GM21381 (cell line): ENCODE results near the gene PCLO.
"Not testable (repeated sequence)": the region's sequence is repeated elsewhere in the genome, so short reads cannot be mapped to it uniquely, and the experiment has no call there.

Experiments used
- ATAC-seq: cut with Tn5 transposase; IDR thresholded peaks from one replicate; pipeline ENCODE4 v1.9.1; 2021; ENCODE audit warnings: mild to moderate bottlenecking, moderate library complexity; ENCODE audit not compliant: unreplicated experiment

The PCLO gene

DNA sequence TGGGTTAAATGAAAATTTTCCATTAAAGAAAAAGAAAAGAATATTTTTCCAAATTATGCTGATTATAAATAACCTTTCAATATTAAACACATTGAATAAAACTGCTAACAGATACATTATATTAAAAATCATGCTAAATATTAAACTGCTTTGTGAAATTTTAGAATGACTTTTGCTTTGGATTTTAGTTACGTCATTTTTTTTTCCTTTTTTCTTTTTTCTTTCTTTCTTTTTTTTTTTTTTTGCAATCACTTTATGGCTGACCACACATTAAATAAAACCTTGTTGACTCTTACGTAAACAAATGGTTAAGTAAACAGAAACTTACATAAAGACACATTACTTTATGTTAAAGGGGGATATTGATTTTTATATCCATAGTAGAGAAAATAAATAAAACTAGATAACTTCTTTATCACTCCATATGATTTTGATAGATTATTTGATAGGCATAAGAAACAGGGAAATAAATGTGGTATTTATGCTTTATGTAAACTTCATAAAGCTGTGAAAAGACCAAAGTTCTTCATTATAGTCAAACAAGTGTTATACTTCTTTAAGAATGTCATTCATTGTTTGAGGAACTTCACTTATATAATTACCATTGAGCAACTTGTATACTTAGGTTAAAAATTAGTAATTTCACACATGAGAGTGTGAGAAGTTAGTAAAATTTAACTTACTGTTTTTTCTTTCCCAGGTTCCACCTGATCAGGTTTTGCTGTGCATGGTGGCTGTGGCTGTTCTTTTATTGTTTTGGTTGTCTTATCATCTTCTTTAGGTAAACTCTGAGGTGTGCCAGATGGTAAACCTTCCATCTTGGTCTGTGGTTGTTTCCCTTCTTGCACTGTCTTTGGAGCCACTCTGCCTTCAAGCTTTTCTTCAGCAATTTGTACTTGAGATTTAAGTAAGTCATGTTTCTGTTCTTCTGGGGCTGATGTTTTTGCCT, 197.3 kb downstream of the PCLO start:
- no peak for ATAC-seq

DNA sequence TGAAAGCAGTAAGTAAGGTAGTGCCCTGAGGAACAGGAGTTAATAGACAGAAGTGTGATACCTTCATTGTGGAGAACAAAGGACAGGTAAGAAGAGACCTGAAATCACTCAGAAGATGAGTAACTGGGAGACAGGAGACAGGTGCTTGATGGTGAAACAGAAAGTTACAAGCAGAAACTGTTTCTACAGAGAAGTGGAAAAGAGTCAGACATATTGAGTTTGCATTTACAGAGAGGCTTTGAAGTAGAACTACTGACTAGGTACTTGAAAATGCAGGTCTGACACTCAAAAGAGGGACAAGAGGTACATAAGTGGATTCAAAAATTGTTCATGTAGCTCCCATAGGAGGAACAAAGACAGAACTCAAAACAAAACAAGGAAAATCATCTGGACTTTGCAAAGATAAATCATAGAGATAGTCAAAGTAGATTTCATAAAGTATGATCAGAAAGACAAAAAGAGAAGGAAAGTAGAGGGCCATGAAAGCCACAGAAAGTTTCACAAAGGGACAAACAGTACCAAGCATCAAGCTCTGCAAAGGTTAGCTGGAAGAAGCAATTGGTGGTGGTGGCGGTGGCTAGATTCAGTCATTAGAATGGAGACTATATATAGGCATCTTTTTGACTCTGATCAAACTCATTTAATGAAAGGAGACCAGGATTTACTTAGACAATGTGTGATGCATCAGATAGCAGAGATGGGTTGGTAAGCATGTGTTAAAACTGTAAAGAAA, 198.4 kb downstream of the PCLO start:
- no peak for ATAC-seq

GRCh38 chr7:82961240-82961639, 201.4 kb downstream of the PCLO start:
- no peak for ATAC-seq

- ATAC-seq, result no peak
Measured at GRCh38 chr7:82959528-82959927, 203.2 kb downstream of the PCLO start.

GRCh38 chr7:82957521-82957920, 205.2 kb downstream of the PCLO start:
- ATAC-seq, result no peak

- no peak for ATAC-seq
Measured at GRCh38 chr7:82953324-82954027, 209.2 kb downstream of the PCLO start.

DNA sequence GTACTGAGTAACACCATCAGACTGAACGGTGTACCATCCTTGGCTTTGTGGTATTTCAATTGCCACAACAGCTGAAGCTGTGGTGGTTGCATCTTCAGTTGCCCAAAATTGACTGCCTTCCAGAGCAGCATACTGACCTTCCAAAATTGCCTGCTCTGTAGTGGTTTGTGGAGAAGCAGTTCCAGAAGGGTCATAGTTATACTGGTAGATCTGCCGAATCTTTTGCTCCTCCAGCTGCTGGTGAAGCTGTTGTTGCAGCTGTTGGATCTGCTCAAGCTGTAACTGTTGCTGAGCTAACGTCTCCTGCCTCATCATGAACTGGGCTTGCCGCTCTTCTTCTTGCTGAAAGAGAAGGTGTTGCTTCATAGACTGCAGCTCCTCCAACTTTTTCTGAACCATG, 212.2 kb downstream of the PCLO start:
- ATAC-seq, result no peak

DNA sequence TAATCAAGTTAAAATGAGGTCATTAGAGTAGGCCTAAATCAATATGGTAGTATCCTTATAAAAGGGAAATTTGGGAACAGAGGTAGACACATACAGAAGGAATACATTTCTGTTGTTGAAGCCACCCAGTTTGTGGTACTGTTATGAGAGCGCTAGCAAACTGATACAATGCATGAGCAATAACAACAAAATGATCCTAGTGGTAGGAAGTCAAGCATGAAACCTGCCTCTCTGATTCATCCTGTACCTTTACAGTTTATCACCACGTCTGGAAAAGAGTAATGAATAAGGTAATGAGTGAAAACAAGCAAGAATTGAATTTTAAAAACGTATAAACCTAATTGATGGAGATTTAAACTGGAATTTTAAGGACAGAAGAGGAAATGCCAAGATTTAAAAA, 217.2 kb downstream of the PCLO start:
- ATAC-seq, result no peak

- no peak for ATAC-seq
Measured at GRCh38 chr7:82945056-82945455, 217.6 kb downstream of the PCLO start.

- ATAC-seq, result no peak
Measured at GRCh38 chr7:82932516-82932915, 230.2 kb downstream of the PCLO start.

GRCh38 chr7:82926477-82926876, 236.2 kb downstream of the PCLO start:
- ATAC-seq, result no peak

DNA sequence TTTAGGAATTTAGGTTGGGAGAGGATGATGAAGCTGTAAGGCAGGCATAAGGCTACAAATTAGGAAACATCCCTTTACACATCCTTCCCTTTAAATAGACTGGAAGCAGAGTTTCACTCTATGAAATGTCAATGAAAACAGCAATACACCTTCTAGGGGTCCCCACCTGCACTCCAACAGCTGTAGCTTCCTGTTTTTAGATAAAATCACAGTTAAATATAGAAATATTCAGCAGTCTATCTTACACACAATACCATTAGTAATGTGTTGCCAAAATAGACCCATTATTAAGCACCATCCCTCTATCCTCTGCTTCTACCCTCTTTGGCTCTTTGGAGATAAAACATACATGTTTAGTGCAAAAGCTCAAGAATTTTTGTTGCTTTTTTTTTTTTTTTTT, 237.4 kb downstream of the PCLO start:
- no peak for ATAC-seq

- ATAC-seq, result no peak
Measured at GRCh38 chr7:82906502-82906901, 256.2 kb downstream of the PCLO start.

GRCh38 chr7:82904871-82905270, 257.8 kb downstream of the PCLO start:
- ATAC-seq, result no peak

GRCh38 chr7:82901098-82901497, 261.6 kb downstream of the PCLO start:
- ATAC-seq, result not testable (repeated sequence)

DNA sequence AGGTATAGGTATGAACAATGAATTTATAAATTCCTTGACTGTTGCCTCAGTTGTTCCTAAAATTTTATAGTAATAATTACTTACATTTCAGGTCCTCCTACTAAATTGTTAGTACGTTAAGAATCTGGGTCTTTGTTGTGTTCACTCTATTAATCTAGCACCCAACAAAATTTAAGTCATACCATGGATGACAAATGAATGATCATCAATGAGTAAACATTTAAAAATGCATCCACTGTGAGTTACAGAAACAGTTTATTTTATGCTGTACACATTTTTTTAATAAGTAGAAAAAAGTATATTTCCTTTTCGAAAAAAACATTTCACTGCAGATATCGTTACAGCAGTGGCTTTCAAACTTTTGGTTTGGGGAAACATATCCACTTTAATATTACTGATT, 265.2 kb downstream of the PCLO start:
- no peak for ATAC-seq

- not testable (repeated sequence) for ATAC-seq
Measured at GRCh38 chr7:82894341-82894740, 268.3 kb downstream of the PCLO start.

DNA sequence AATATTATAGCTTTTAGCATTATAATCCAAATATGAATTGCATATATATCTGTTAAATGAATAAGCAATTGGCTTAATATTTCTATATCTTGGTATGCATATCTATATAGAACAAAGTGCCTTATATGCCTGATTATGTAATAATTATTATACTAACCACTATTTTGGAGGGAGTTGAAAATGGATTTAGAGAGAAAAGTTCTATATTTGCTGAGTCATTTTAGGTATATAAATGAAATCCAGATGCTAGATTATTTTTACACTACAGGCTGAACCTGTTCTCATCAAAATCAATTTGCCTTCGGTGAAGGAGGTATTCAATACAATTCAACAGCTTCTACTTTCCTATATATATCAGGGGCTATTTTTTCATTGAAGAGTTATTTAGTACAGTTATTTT, 276.4 kb downstream of the PCLO start:
- no peak for ATAC-seq

- no peak for ATAC-seq
Measured at GRCh38 chr7:82865856-82866255, 296.8 kb downstream of the PCLO start.

DNA sequence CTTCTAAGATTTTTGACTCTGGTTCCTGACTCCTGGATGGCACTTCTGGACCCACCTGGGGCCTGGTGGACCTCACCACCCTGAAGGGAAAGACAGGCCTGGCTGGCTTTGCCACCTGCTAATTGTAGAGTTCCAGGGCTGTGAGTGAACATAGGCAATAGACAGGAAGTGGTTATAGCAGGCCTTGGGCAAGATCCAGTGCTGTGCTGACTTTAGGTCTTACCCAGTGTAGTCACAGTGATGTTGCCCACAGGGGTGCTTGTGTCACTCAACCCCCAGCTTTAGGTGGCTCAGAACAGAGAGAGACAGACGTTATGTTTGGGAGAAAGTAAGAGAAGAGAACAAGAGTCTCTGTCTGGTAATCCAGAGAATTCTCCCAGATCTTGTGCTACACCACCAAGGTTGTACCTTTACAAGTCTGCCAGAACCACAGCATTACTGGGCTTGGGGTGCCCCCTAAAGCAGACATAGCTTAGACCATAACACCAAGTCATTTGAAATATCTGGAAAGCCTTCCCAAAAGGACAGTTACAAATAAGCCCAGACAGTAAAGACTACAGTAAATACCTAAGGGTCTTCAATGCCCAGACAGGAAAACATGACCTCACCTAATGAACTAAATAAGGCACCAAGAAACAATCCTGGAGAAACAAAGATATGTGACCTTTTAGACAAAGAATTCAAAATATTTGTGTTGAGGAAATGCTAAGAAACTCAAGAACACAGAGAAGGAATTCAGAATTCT, 303.4 kb downstream of the PCLO start:
- no peak for ATAC-seq

- no peak for ATAC-seq
Measured at GRCh38 chr7:82851121-82851520, 311.6 kb downstream of the PCLO start.
